Karpas-422 (cell line): Measurements from ENCODE around the gene TTLL10. TPM values are rescaled to one million over a fixed set of nuclear protein-coding genes. Genes with fewer than 3 reads are reported as not detected.

ENCODE experiments used
- DNase-seq: peaks from one replicate; pipeline ENCODE4 v3.0.0-alpha.2; 2015
- H2AFZ ChIP-seq: fragments of 200-600 bp; sonication (generic); 2 replicates; pipeline ENCODE4 v1.6.1; 2014; ENCODE audit warnings: antibody characterized with exemption, low read length, mixed read lengths
- H3K27ac ChIP-seq: fragments of 200-600 bp; sonication (generic); 2 replicates; pipeline ENCODE4 v1.5.1; 2014; ENCODE audit warnings: mild to moderate bottlenecking, low read length, moderate library complexity
- H3K27me3 ChIP-seq: fragments of 200-600 bp; sonication (generic); 2 replicates; pipeline ENCODE4 v1.6.1; 2014; ENCODE audit warnings: low read length, mixed read lengths
- H3K36me3 ChIP-seq: fragments of 200-600 bp; sonication (generic); 2 replicates; pipeline ENCODE4 v1.6.1; 2014; ENCODE audit warnings: low read length, mixed read lengths; ENCODE audit not compliant: insufficient read depth
- H3K4me1 ChIP-seq: fragments of 200-600 bp; sonication (generic); 2 replicates; pipeline ENCODE4 v1.6.1; 2014; ENCODE audit warnings: mild to moderate bottlenecking, low read length, mixed read lengths
- H3K4me2 ChIP-seq: fragments of 200-600 bp; sonication (generic); 2 replicates; pipeline ENCODE4 v1.6.1; 2014; ENCODE audit warnings: low read length, low read depth, mild to moderate bottlenecking; ENCODE audit not compliant: poor library complexity, severe bottlenecking
- H3K4me3 ChIP-seq: fragments of 200-600 bp; sonication (generic); 2 replicates; pipeline ENCODE4 v1.5.1; 2014; ENCODE audit warnings: mild to moderate bottlenecking, antibody characterized with exemption, low read length, mixed read lengths
- H3K79me2 ChIP-seq: fragments of 200-600 bp; sonication (generic); 2 replicates; pipeline ENCODE4 v1.6.1; 2014; ENCODE audit warnings: mild to moderate bottlenecking, low read length, mixed read lengths
- H3K9ac ChIP-seq: fragments of 200-600 bp; sonication (generic); 2 replicates; pipeline ENCODE4 v1.6.0; 2014; ENCODE audit warnings: low read length
- H3K9me2 ChIP-seq: fragments of 200-600 bp; sonication (generic), shearing (Covaris generic); replicated peaks from 2 replicates; pipeline ENCODE4 v1.6.0; 2014; ENCODE audit warnings: mild to moderate bottlenecking, low read length, moderate library complexity; ENCODE audit not compliant: insufficient read depth
- H3K9me3 ChIP-seq: fragments of 300-700, 200-600 bp; sonication (generic); 2 replicates; pipeline ENCODE4 v1.6.1; 2014; ENCODE audit warnings: low read length, mixed read lengths
- H4K20me1 ChIP-seq: fragments of 200-600 bp; sonication (generic); 2 replicates; pipeline ENCODE4 v1.6.1; 2014; ENCODE audit warnings: mild to moderate bottlenecking, antibody characterized with exemption, low read length, low read depth; ENCODE audit not compliant: insufficient read depth
- total RNA-seq: library from RNA; depleted of rRNA; stranded (reverse); fragments of >200 nt; shearing (Covaris generic); gene quantifications from 2 replicates; pipeline ENCODE4 v1.2.3, GENCODE V29; 2014; ENCODE audit warnings: low replicate concordance

The TTLL10 gene
- total RNA-seq, 1 experiment from 2014 or later = not detected

DNA sequence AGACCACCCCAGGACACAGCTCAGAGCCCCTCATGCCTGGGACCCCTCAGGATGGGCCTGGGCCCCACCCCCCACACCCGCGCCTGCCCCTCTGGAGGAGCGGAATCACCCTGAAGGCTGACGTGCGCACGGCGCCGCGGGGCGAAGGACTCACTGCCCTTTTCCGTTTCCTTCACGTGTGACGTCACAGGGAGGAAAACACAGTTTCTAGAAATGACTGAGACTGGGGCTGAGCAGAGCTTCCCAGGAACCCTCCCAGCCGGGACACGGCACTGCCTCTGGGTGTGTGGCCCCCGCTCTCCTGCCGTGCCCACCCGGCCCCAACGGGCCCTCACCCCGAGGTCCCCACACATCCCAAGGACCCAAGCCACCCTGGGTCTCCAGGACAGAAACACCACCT, 45.7 kb downstream of the TTLL10 start:
- H3K4me2 ChIP-seq = no peak overlapping the region
- no peak for DNase-seq
- no peak overlapping the region for H3K4me3 ChIP-seq

DNA sequence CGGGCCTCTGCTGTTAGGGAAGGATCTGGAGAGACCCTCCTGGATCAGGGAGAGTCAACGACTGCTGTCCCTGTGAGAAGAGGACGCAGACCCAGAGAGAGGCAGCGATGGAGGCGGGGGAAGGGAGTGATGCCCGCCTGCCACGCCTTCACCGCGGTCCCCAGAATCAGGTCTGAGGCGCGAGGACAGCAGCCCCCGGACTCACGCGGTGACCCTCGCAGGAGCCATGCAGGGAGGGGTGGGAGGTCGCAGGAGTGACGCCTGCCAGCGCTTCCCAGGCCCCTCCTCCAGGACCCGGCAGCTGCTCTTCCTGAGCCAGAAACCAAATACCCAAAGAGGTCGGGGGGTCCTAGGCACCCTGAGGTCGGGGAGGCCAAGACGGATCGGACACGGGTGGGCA, 46.5 kb downstream of the TTLL10 start:
- Histone ChIP-seq H3K4me2 (no peak overlapping the region), H3K4me1 (no peaks in the 10 kb centered on the region), H2AFZ (no peak overlapping the region), H3K9me2 (no peaks in the 10 kb centered on the region), H3K9me3 (no peaks in the 10 kb centered on the region), H3K79me2 (no peaks in the 10 kb centered on the region), H3K36me3 (no peaks in the 10 kb centered on the region), H3K27me3 (no peaks in the 10 kb centered on the region), H3K9ac (no peak overlapping the region), H4K20me1 (peaks cover 20% of the 10 kb centered on the region; the same call in 1 of the 2 replicates), H3K4me3 (no peak overlapping the region), H3K27ac (no peak overlapping the region)
- DNase-seq = no peak

More for the DNA sequence above, 45.7 kb downstream of the TTLL10 start:
- no peak overlapping the region for H3K9ac ChIP-seq
- H3K9me3 ChIP-seq = no peaks in the 10 kb centered on the region
- no peaks in the 10 kb centered on the region for H3K27me3 ChIP-seq
- H3K27ac ChIP-seq = no peak overlapping the region
- H4K20me1 ChIP-seq = peaks cover 23% of the 10 kb centered on the region; the same call in 1 of the 2 replicates
- no peak overlapping the region for H2AFZ ChIP-seq
- no peaks in the 10 kb centered on the region for H3K79me2 ChIP-seq
- H3K9me2 ChIP-seq = no peaks in the 10 kb centered on the region
- no peaks in the 10 kb centered on the region for H3K36me3 ChIP-seq
- H3K4me1 ChIP-seq = no peaks in the 10 kb centered on the region

DNA sequence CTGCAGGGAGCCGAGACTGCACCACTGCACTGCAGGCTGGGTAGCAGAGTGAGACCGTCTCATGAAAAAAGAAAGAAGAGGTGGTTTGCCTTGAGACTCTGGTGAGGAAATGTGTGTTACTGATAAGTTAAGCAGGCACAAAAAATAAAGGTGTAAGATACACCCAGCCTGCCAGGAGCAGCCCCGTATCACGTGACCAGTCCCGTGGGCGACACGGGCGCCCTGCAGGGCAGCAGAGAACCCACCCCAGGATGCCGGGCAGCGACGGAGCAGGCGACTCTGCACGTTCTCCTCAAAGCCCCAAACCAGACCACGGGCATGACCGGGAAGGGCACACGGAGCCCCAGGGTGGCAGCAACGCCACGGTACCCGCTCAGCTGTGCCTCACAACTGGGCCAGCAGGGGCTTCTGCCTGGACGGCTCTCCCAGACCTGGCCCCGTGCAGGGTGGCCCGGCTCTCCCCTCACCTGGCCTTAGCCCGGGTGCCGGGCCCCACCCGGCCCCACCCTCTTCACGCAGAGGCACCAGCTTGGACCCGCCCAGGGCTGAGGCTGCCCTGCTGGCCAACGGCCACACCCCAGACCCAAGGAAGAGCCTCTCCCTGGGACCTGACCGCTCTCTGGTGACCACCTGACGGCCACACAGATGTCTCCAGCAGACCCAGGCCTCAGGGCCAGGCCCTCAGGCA, 48.4 kb downstream of the TTLL10 start:
- DNase-seq = no peak
- no peak overlapping the region for H3K9ac ChIP-seq
- H4K20me1 ChIP-seq = 0 out of 2 replicates have a peak, but pooled peaks cover 10% of the 10 kb centered on the region

DNA sequence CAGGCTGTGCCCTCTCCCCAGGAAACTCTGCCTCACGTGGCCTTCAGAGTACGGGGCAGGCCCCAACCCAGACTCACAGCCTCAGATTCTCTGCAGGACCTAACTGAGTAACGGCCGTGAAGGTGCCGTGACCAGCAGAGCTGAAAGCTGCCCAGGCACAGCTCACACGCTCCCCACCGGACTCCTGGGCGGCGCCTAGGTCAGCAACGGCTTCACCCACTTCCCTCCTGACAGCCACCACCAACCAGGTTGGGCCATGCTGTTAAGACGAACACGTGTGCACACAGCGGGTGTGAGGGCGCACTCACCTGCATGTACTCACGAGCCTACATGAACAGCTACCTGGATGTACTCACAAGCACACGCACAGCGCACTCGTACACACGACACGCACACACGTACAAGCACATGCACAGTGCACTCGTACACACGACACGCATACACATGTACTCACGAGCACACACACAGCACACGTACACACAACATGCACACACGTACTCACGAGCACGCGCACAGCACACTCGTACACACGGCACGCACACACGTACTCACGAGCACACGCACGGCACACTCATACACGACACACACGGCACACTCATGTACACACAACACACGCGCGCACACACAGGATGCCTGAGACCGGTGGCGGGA, 49.0 kb downstream of the TTLL10 start:
- Histone ChIP-seq H2AFZ (no peak overlapping the region), H3K4me3 (no peak overlapping the region), H3K9me3 (no peaks in the 10 kb centered on the region), H3K4me2 (no peak overlapping the region), H3K9ac (no peak overlapping the region), H4K20me1 (0 out of 2 replicates have a peak, but pooled peaks cover 10% of the 10 kb centered on the region), H3K27me3 (no peaks in the 10 kb centered on the region), H3K27ac (no peak overlapping the region), H3K79me2 (peaks cover 8% of the 10 kb centered on the region; the same call in 1 of the 2 replicates), H3K9me2 (no peaks in the 10 kb centered on the region), H3K4me1 (no peaks in the 10 kb centered on the region), H3K36me3 (no peaks in the 10 kb centered on the region)
- no peak for DNase-seq

More for the DNA sequence above, 48.4 kb downstream of the TTLL10 start:
- peaks cover 5% of the 10 kb centered on the region; the same call in 1 of the 2 replicates for H3K79me2 ChIP-seq
- no peaks in the 10 kb centered on the region for H3K9me3 ChIP-seq
- no peak overlapping the region for H3K4me2 ChIP-seq
- no peak overlapping the region for H2AFZ ChIP-seq
- no peaks in the 10 kb centered on the region for H3K4me1 ChIP-seq
- no peak overlapping the region for H3K4me3 ChIP-seq
- no peaks in the 10 kb centered on the region for H3K27me3 ChIP-seq
- no peaks in the 10 kb centered on the region for H3K9me2 ChIP-seq
- H3K36me3 ChIP-seq = no peaks in the 10 kb centered on the region
- no peak overlapping the region for H3K27ac ChIP-seq

DNA sequence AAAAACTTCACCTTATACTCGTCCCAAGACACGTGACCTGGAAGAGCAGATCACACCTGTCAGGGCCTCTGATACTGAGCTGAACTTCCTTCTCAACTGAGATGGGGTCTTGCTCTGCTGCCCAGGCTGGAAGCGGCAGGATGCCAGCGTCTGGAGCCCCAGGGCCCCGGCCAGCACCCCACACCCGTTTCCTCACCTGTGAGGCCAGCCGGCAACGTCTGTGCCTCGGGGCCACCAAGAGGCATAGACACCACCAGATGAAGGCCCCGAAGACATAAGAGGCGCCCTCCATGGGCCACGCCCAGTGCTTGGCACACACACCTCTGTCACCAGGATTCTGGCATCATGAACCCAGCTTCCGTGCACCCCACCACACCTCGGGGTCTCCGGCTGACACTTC, 49.6 kb downstream of the TTLL10 start:
- Histone ChIP-seq H3K79me2 (peaks cover 12% of the 10 kb centered on the region), H3K9ac (no peak overlapping the region), H3K4me1 (no peaks in the 10 kb centered on the region), H3K36me3 (0 out of 2 replicates have a peak, but pooled peaks cover under 1% of the 10 kb centered on the region), H2AFZ (no peak overlapping the region), H3K27ac (no peak overlapping the region), H3K27me3 (no peaks in the 10 kb centered on the region), H3K4me3 (no peak overlapping the region), H3K4me2 (no peak overlapping the region), H3K9me2 (no peaks in the 10 kb centered on the region), H3K9me3 (no peaks in the 10 kb centered on the region), H4K20me1 (0 out of 2 replicates have a peak, but pooled peaks cover 10% of the 10 kb centered on the region)
- no peak for DNase-seq

DNA sequence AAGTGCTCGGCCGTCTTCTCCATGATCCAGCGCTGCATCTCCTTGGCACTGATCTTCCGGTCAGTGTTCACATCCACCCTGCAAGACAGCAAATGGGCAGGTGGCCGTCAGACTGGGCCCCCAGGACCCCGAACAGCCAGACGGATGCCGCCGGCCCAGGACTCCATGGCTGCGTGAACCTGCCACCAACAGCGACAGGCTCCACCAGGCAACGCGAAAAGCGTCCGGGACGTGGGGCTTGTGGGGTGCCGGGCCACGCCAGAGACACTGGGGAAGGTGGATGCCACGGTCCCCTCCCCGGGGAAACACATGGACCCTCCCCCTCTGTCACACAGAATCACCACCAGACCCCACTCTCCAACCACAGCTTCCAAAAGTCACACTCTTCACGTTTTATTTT, 50.2 kb downstream of the TTLL10 start:
- Histone ChIP-seq H3K9ac (no peak overlapping the region), H3K27me3 (no peaks in the 10 kb centered on the region), H2AFZ (no peak overlapping the region), H3K79me2 (peaks cover 18% of the 10 kb centered on the region), H3K36me3 (0 out of 2 replicates have a peak, but pooled peaks cover 3% of the 10 kb centered on the region), H3K4me1 (no peaks in the 10 kb centered on the region), H3K9me3 (no peaks in the 10 kb centered on the region), H3K27ac (no peak overlapping the region), H4K20me1 (peaks cover 15% of the 10 kb centered on the region; the same call in 1 of the 2 replicates), H3K4me2 (no peak overlapping the region), H3K4me3 (no peak overlapping the region), H3K9me2 (no peaks in the 10 kb centered on the region)
- no peak for DNase-seq

DNA sequence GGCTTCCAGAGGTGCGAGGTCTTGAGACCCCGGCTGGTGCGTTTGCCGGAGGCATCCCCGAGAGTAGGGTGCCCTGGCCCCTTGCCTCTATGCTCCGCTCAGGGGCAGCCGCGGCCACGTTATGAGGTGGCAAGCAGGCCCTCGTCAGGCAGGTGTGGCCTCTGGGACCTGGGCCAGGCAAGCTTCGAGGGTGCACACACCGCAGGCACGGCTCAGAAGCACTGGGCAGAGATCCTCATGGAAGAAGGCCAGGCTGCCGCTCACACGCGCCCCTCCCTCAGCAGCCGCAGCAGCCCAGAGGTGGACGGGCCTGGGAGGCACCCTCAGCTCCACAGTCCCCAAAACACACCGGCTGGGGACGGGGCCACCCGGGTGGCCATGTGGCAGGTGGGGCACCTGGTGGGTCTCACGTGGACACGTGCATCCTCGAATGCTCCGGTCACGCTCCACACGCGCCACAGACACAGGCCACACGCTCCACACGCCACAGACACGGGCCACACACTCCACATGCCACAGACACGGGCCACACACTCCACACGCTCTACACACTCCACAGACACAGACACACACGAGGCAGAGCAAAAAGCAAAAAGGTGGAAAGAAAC, 51.7 kb downstream of the TTLL10 start:
- Histone ChIP-seq H3K4me3 (no peak overlapping the region), H3K9me3 (no peaks in the 10 kb centered on the region), H3K79me2 (peaks cover 32% of the 10 kb centered on the region), H4K20me1 (peaks cover 23% of the 10 kb centered on the region; the same call in 1 of the 2 replicates), H3K9ac (no peak overlapping the region), H2AFZ (no peak overlapping the region), H3K9me2 (no peaks in the 10 kb centered on the region), H3K27me3 (no peaks in the 10 kb centered on the region), H3K36me3 (peaks cover 6% of the 10 kb centered on the region; the same call in 1 of the 2 replicates), H3K27ac (no peak overlapping the region), H3K4me2 (no peak overlapping the region), H3K4me1 (peaks cover 4% of the 10 kb centered on the region)
- no peak for DNase-seq

DNA sequence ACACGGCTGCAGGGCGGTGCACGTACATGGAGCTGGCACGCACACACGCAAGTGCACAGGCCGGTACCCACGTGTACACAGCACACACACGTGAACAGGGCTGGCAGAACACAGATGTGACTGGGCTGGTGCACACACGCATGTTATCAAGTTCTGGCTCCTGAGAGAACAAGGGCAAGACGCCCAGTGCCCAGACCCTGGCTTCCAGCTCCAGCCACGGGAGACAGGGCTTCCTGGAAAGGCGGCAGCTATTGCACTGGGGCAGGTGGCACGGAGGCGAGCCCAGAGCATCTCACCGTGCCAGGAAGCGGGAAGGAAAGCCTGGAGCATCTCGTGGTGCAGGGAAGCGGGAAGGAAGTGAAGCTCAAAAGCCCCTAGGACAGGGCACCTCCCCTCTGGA, 52.2 kb downstream of the TTLL10 start:
- Histone ChIP-seq H3K4me2 (no peak overlapping the region), H3K9me2 (no peaks in the 10 kb centered on the region), H3K9ac (no peak overlapping the region), H3K4me1 (peaks cover 9% of the 10 kb centered on the region), H3K27me3 (no peaks in the 10 kb centered on the region), H4K20me1 (peaks cover 23% of the 10 kb centered on the region; the same call in 1 of the 2 replicates), H3K27ac (no peak overlapping the region), H3K36me3 (peaks cover 6% of the 10 kb centered on the region; the same call in 1 of the 2 replicates), H3K79me2 (peaks cover 38% of the 10 kb centered on the region), H3K9me3 (no peaks in the 10 kb centered on the region), H2AFZ (no peak overlapping the region), H3K4me3 (no peak overlapping the region)
- no peak for DNase-seq
